Stimulated activated CD4-positive, alpha-beta T cell treated with anti-CD3 and anti-CD28 coated beads, Interleukin-4, amount 100 ng/mL, for 48 hours (primary cell): ENCODE data around the gene PPP2R1B.

Experiments used
- DNase-seq, 2 donors: peaks; one replicate each; pipeline ENCODE4 v3.0.0-alpha.2; 2020; ENCODE audit warnings: low read depth in 2 of 2

The PPP2R1B gene

GRCh38 chr11:111748035-111748804 lies 18.0 kb downstream of the PPP2R1B start:
- no peak for DNase-seq

- DNase-seq = no peak
Observed at GRCh38 chr11:111745719-111746504, 20.3 kb downstream of the PPP2R1B start.

GRCh38 chr11:111743700-111744099 lies 22.5 kb downstream of the PPP2R1B start:
- DNase-seq = no peak

- DNase-seq = no peak
Observed at GRCh38 chr11:111741751-111742150, 24.4 kb downstream of the PPP2R1B start.

DNA sequence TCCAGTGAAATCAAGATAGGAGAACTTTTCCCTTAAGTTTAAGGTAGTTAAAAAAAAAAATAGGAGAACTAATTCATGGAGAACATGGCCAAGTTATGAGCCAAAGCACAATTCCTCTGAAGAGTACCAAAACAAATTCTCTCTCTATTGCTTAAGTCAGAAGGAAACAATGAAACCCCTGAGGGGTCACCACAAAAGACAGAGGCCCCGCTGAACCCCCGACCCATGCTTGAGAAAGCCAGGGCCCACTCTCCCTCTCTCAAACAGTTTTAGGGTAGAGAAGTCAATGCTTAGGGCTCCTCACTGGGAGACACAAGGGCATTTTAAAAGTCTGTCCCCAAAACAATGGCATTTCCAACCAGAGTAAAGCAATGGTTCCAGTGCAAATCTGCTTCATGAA lies 26.9 kb downstream of the PPP2R1B start:
- DNase-seq = no peak

- DNase-seq = no peak
Observed at GRCh38 chr11:111737444-111738210, 28.6 kb downstream of the PPP2R1B start.

DNA sequence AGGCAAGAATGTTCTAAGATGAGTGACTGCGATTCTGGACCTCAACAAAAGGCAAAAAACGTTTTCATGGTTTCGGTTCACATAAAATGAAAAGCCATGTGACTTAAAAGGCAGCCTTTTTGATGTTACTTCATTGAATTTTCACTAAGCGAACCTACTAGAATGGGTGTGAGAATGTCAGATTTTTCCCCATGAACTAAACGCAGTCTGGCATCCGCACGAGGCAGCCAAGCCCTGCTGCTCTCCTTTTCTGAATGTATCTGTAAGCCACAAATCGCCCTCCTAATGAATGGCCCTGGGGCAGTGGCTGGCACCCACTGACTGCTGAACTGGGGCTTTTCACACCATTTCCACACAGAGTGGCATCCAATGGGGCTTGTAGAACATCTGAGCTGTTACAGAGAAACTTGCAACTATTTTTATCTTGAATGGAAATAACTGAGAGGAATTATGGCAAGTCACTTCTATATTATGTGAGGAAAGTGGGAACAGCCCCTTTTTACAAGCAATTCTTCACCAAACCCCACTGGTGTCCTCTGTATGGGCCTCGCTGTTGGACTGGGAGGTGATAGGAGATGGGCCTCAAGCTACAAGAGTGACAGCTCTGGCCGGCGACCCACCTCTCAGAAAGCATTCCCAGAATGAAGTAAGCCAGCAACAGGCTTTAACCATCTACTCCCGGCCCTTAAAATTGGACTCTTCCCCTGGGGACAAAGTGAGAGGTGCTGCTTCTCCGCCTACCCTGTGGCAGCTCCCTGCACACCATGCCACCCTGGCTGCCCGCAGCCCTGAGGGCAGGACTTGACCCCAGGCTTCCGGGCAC lies 29.4 kb downstream of the PPP2R1B start:
- DNase-seq = no peak

DNA sequence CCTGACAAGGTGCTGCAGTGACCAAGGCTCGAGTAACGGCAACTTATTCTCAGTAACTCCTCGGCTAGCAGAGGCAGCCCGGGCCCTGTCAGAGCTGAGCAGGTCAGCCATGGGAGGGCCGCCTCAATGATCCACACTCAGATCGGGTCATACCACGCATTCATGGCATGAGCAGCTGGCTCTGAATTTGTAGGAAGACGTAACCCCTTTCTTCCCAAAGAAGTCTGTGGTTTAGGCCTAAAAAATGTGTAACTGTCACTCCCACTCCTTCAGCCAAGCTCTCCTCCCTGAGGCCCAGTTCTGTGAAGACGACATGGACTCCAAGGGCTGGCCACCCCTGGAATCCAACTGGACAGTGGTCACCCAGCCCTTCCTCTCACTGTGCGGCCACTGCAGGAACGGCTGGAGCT lies 30.0 kb downstream of the PPP2R1B start:
- no peak for DNase-seq

GRCh38 chr11:111735262-111736116 lies 30.7 kb downstream of the PPP2R1B start:
- no peak for DNase-seq

DNA sequence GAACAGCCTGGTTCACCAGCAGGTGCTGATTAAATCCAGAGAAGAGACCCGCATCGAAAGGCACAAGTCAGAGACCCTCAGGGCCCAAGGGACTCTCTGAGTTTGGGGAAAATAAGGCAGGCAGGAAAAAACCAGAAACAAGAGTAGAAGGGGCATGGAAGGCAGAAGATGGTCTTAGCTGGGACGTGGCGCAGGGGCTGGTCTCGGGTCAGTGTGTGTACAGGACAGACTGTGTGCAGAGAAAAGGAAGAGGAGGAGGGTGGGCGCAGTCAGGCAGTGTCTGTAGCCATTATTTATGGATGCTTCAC lies 31.3 kb downstream of the PPP2R1B start:
- no peak for DNase-seq

- no peak for DNase-seq
Observed at GRCh38 chr11:111734101-111734953, 31.9 kb downstream of the PPP2R1B start.

DNA sequence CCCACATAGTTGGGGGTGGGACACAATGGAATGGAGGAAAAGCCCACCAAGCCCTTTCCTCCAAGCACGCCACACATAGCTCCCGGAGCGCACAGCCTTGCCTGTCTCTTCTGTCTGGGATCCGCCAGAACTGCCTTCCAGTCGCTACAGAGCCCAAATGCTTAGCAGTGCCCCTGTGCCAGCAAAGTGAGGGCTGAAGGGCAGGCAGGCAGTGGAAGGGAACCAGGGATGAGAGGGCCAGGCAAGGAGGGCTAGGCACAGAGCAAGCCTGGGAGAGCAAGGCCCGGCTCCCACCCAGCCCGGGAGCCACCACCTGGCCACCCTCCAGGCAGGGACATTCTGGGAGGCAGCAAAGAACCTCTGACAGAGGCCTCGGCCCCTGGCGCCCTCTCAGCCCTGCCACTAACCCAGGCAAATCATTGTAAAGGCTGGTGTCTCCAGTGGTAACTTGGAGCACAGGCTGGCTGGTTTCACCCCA lies 32.5 kb downstream of the PPP2R1B start:
- DNase-seq = no peak

GRCh38 chr11:111733016-111733415 lies 33.2 kb downstream of the PPP2R1B start:
- DNase-seq = no peak

DNA sequence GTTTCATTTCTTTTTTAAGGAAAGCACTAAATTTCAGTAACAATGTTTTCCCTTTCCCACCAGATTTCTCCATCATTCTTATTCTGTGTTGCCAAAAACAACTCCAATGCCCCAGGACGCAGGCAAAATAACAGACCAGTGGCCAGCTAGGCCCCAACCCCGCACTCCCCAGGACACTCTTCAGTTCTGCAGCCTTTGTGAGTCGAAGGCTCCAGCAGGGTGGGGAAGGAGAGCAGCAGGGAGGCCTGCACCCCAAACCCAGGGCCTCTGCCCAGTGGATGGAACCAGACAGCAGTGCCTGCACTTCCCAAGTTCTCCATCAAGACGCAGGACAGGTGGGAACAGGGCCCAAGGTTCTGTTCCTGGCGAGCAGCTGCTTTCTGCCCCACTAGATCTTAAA lies 34.4 kb downstream of the PPP2R1B start:
- DNase-seq = no peak

DNA sequence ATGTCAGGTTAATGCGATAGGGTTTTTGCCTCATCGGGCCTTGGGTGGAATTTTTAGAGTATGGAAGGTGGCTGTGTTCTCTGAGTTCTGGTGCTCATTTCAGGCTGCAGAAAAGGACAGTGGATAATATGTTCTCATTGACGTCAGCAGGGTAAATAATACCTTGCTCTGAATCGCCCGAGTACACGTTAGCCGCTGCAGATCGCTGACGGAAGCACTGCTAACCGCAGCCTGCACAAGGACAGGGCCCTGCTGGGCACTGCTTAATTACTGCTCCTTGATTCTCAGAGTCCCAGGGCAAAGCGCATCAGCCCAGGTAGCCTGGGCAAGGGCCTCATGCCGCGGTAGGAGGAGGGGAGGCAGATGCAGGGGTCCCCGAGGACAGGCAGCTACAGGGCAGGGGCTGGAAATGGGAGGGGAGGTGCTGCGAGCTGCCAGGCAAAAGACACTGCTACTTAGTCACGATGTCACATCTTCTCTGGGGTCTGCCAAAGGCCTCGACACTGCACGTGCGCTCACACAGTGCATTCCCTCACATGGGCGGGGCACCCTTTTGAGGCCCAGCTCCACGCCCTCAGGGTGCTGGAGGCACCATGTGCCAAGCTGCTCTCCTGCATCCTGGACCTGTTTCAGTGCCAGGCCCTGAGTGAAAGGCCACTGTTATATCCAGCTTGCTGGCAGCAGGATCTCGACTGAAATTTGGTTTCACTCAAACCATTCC lies 35.2 kb downstream of the PPP2R1B start:
- DNase-seq = no peak

DNA sequence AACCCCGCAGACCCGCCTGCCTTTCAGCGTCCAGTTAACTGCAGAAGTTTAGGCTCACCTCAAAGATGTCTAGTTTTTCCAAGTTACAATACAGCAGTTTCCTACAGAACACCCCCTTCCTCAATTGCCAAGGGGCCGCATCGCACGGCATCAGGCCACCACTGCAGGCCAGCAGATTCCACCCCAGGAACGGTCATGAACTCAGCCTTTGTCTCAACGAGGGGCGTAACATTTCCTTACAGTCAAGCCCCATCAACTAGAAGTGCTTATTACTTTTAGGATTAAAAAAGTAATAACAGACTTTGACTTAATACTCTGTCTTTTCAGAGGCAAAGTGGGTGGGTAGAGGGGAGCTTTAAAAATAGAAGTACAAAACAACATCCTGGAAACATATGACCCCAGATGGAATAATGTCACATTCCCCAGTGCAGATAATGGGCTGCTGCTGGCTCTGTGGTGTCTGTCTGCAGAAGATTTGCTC lies 36.3 kb downstream of the PPP2R1B start:
- no peak for DNase-seq

GRCh38 chr11:111729071-111729830 lies 36.9 kb downstream of the PPP2R1B start:
- no peak for DNase-seq

- DNase-seq = no peak
Observed at GRCh38 chr11:111727431-111727830, 38.8 kb downstream of the PPP2R1B start.
